Right ventricle myocardium inferior (tissue), 1 donor: ENCODE measurements around the gene CTDSPL2. TPM values are rescaled to one million over a fixed set of nuclear protein-coding genes. Genes with fewer than 3 reads are reported as not detected.
A peak's percentile ranks its signal among the peaks of the same experiment; 100 is the strongest.
"Not testable (repeated sequence)": the region's sequence is repeated elsewhere in the genome, so short reads cannot be mapped to it uniquely, and the experiment has no call there.

Experiments
- ATAC-seq: fragments of 200-7000 bp; cut with Tn5 transposase; one replicate; pipeline ENCODE4 v1.9.1; 2020; ENCODE audit warnings: mild to moderate bottlenecking, moderate library complexity
- DNase-seq: peaks from one replicate; pipeline ENCODE4 v3.0.0; 2021; ENCODE audit errors: missing footprints
- intact Hi-C: fragments of 100-400 bp; cut with DNase I; formaldehyde crosslinking; loops from one replicate; pipeline ENCODE4 v1.11.0; 2022
- long read RNA-seq: library from polyadenylated mRNA; unstranded; transcript quantifications from one replicate; pipeline ENCODE4 v2.0.0, GENCODE V29; 2021
- total RNA-seq: library from RNA; stranded (reverse); fragmentation: NEBNext Ultra II Directional; extraction: Animal tissue kit (Norgen Biotek cat#: 25700); gene quantifications from one replicate; pipeline ENCODE4 v1.2.1, GENCODE V29; 2021
- donor health status: DM: no; HTN: yes; CAD: no; lungs with severe emphysema.

The CTDSPL2 gene
- total RNA-seq: 16.0 TPM
- long read RNA-seq, partial matches to known transcripts: 5 of 6 reads
- long read RNA-seq, other reads (novel, unspliced or antisense): 1 of 6 reads

DNA sequence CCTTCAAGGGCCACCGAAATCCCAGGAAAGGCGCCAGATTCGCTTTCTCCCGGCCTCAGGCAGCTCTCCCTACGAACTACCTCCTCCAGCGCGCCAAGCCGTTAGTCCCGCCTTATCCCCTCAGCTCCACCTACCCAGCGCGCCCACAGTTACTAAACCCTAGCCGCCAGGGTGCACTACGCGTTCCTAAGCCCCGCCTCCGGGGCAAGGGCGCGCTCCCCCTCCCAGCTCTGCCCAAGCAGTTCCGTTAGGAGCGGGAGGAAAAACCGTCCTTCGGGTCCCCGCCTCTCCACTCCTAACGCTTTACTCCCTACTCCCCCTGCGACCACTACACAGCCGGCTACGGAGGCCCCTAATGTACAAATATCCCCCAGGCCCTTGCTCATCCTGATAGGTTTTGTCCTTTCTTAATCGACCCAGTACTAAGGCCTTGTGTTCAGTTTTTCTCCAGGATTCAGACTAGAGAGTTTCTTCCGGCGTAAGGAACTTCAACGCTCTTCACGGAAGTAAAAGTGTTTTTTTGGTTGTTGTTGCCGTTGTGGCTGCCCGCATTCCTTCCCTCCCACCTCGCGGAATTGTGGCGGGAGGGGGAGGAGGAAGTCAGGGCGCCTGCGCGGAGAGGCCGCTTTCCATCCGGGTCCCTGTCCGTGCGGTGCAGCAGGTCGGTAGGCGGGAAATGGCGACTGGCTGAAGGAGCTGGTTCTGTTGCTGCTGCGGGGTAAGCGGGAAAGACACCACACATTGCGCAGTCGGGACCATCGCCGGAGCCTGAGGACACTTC, at the start of gene CTDSPL2:
CTDSPL2 (plus strand) TSS at position 655 of the 781 bp plus-strand sequence. CDS start 31,386 bp downstream, outside the sequence.
- intact Hi-C loops: loop anchor here (1.0 to 2.0 kb wide), 2 partner anchors 109 to 138 kb away; partner anchors contain the start of gene GOLM2
- peak; percentile 99 for ATAC-seq

DNA sequence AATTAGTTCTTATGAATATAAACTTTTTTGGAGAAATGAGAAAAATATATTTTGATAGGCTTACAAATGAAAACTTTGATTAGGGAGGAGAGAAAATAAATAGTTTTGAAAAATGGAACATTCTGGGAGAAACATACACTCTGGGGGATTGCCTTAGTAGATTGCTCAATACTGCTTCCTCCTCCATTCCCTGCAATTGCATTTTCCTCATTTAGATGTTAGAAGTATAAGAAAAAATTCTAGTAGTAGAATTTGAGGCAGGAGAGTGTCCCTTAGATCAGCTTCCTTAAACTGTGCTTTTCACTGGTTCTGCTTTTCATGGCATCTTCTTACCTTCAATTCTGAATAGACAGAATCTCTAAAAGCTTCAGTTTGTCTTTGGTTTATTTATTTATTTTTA, 46.2 kb upstream of the CTDSPL2 start:
- intact Hi-C loops: no loop called here
- ATAC-seq (peak; percentile 68), DNase-seq (no peak)

More for the DNA sequence above, at the start of gene CTDSPL2:
- peak; percentile 98 for DNase-seq

DNA sequence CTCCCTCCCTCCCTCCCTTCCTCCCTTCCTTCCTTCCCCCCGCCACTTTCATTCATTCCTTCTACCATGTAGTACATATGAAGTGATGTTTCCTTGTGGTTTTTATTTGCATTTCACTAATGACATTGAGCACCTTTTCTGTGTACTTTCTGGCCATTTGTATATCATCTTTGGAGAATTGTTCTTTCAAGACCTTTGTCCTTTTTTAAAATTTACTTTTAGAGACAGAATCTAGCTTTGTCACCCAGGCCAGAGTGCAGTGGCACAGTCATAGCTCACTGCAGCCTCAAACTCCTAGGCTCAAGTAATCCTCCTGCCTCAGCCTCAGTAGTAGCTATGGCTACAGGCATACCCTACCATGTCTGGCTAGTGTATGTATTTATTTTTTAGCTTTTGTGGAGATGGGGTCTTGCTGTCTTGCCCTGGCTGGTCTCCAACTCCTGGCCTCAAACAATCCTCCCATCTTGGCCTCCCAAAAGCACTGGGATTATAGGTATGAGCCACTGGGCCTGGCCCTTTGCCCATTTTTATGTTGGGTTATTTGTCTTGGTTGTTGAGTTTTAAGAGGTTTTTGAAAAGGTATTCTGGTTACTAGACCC, 42.0 kb upstream of the CTDSPL2 start:
- intact Hi-C loops: no loop called here
- ATAC-seq (no peak), DNase-seq (no peak)

DNA sequence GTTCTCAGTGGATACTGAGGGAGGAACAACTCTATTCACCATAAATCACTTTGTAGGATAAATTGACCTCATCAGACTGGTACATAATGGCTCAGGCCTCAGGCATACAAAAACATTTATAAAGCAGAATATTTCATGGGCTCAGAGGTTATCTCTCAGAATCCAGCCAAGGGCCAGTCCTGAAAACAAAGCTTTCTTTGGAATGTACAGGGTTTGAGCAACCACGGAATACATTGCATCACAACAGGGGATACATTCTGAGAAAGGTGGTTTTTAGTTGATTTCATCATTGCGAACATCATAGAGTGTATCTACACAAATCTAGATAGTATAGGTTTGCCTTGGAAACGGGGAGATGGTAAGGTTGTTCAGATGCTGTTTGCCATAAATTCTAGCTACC, 33.4 kb upstream of the CTDSPL2 start:
- no peak for ATAC-seq
- no peak for DNase-seq
- intact Hi-C loops: no loop called here

DNA sequence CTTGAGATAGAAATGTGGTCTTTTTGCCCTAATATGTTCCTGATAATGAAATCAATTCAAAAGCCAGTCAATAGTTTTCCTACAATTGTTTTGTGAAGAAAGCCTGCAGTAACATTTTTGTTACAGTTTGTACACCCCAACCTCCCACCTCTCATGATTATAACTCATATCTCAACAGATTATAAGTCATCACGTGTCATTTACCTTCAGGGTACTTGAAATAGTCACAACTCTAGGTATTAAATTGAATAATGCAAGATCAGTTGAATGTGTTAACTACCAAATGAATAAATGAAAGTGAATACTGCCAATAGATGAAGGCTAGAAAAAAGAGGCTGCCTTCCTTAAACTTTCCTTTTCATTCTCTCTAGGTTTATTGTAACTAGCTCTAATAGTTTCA, 32.9 kb upstream of the CTDSPL2 start:
- no peak for DNase-seq
- intact Hi-C loops: no loop called here
- no peak for ATAC-seq

DNA sequence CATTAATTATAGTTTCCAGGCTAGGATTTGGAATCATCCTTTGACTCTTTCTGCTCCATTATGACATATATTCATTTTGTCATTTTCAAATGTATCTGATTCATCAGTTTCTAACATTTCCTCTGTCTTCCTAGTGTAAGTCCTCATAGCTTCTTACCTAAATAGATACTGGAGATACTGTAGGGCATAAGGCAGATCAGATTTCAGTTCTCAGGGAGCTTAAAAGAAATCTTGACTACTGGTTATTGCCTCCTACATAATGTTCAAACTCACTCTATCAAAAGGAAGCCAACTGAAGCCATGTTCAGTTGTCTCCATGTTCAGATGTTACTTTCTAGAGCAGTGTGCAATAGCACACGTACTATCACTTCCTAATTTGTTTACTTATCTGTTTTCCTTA, 29.6 kb upstream of the CTDSPL2 start:
- intact Hi-C loops: no loop called here
- ATAC-seq (no peak), DNase-seq (no peak)

DNA sequence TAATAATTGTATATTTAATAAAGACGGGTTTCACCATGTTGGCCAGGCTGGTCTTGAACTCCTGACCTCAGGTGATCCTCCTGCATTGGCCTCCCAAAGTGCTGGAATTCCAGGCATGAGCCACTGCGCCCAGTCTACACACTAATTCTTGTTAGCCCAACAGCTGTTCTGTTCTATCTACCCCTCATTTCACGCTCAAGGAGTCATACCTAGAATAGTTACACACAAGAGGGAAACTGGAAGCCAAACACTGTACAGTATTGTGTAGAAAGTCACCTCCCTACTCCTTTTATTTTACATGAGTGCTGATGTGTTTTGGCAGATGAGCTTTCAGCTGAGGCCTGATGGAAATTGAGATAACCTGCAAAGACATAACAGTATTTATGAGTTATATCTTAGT, 13.4 kb upstream of the CTDSPL2 start:
- intact Hi-C loops: no loop called here
- no peak for ATAC-seq
- no peak for DNase-seq

DNA sequence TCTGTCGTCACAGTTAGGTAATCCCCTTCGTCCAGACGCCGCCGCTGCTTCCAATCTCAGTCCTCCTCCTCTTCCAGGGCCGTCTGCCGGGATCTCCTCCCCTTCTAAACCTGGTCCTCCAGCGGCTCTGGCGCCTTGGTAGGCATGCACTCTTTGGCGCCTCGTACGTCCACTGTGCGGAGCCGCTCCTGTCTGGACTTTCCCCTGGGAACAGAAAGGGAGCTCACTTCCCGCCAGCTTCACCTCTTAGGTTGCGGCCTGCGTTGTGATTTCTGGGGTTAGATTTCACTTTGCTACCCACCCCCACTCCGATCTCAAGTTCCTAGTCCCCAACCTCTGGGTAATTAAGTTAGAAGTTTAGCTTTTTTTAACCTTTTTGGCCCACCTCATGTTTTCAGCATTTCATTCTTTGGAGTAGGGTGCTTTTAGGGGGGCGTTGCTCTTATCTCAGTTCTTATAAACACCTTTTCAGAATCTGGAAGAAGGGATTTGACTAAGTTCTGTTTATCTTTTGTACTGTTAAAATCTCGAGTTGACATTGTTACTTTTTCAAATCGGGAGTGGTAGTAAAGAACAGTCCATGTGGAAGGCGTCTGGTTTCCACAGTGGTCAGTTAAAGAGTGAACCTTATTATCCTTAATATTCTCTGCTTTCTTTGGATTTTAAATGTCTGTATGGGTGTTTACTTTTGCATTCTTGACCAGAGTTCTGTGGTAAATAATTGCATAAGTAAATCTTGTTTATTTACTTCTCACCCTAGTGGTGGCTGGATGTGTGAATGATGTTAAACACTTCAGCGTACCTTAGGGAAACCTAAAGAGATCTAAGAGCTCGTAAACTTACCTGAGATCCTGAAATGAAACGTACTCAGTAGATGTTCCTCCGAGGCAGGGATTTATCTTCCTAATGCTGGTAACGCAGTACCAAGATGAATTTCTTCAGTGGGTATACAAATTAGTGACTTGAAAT, 611 bp downstream of the CTDSPL2 start:
- intact Hi-C loops: loop anchor here (1.0 to 2.0 kb wide), 2 partner anchors 108 to 139 kb away; partner anchors contain the start of gene GOLM2
- DNase-seq (no peak), ATAC-seq (peak; percentile 17)

DNA sequence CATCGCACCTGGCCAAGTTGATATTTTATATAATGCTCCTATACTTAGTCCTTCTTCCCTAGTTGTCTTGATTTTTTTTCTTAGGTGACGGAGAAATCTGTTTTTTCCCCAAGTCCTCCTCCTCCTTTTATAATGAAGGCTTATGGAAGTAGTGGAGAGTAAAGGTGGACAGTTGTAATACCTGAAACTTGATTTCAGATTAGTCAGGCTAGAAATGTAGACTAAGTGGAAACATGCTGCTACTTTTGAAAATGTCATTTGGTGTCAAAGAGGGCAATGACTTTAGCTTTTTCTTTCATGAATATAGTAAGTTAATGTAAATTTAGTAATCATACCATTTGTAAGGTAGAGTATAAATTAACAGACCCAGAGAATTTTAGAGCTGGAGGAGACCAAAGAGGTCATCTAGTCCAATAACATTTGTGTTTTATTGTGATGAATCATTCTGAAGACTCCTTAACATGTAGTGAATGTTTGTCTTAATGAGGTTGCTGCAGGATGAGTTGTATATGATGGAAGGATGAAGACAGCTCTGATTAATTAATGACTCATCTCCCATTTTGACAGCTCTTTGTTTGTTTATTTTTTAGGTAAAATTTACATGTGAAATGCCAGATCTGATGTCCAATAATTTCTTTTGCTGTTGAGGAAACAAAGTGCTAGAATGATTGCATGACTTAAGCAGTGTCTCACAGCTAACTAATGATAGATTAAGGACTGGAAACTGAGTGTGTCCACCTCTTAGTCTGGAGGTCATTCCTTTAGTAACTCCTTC, 8.7 kb downstream of the CTDSPL2 start:
- DNase-seq (no peak), ATAC-seq (no peak)
- intact Hi-C loops: loop anchor here (10.0 kb wide), 1 partner anchor 59 kb away; no protein-coding TSS in a partner anchor

DNA sequence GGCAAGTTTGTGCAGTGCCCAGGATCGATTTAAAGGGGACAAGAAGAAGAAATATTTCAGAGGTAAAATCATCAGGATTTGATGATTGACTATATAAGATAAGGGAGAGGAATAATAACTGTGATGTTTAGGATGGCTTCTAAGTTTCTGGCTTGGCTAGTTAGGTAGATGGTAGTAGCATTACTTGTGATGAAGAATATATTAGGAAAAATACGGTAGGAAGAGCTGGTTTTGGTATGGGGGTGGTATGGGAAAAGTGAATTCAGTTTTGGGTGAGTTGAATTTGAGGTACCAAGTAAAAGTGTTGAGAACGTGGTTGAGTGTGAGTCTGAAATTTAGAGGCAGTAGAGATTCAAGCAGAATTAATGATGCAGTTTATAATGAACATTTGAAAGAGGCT, 11.0 kb downstream of the CTDSPL2 start:
- ATAC-seq: no peak
- no peak for DNase-seq
- intact Hi-C loops: loop anchor here (10.0 kb wide), 1 partner anchor 56 kb away; no protein-coding TSS in a partner anchor

DNA sequence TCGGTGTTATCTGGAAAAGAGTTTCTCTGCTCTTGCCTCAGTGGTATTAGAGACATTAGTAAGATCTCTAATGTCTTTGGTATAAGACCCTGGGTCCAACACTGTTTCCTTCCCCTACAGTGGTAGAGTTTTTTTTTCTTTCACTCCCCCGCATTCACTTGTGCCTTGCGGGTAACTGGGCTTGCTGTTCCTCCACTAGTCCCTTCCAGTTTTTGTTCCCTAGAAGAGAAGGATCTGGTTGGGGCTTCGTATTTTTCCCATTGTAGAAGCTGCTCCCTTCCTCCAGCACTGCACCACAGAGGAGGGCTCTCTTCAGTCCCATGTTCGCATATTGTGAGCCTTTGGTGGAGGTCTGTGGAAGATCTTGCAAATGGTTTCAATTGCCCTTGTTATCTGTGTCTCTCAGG, 13.7 kb downstream of the CTDSPL2 start:
- intact Hi-C loops: no loop called here
- ATAC-seq: no peak

DNA sequence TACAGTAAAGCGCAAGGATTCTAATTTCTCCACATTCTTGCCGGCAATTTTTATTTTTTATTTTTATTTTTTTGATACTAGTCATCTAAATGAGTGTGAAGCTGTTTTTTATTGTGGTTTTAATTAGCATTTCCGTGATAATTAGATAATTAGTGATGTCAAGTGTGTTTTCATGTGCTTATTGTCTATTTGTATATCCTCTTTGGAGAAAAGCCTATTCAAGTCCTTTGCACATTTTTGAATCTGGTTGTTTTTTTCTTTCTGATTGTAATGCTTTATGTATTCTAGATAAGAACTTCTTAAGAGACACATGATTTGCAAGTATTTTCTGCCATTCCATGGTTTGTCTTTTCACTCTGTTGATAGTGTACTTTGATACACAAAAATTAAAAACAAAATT, 16.1 kb downstream of the CTDSPL2 start:
- ATAC-seq (no peak), DNase-seq (no peak)
- intact Hi-C loops: no loop called here

More for the DNA sequence above, 13.7 kb downstream of the CTDSPL2 start:
- DNase-seq: no peak

DNA sequence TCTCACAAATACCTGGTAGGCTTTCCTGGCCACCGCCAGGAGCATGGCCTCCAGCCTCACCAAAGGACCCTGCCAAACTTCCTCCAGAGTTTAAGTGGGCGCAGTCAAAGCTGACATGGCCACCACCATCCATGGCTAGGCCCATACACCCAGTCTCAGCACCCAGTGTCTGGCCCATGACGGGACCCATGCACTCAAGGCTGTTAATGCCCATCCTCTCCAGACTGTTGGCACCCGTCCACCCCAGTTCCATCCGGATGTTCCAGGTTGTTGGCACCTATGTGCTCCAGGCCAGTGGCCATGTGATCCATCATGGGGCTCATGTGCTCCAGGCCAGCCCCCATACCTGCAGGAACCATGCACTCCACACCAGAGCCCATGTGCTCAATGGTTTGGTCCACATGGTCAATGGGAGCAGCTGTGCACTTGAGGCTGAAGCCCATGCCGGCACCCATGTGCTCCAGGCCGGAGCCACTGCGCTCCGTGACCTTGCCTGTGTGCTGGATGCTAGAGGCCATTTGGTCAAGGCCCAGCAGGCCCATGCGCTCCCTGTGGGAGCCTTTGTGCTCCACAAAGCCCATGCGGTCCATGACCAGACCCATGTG, 20.4 kb downstream of the CTDSPL2 start:
- peak; percentile 26 for ATAC-seq
- intact Hi-C loops: no loop called here
- DNase-seq: no peak

DNA sequence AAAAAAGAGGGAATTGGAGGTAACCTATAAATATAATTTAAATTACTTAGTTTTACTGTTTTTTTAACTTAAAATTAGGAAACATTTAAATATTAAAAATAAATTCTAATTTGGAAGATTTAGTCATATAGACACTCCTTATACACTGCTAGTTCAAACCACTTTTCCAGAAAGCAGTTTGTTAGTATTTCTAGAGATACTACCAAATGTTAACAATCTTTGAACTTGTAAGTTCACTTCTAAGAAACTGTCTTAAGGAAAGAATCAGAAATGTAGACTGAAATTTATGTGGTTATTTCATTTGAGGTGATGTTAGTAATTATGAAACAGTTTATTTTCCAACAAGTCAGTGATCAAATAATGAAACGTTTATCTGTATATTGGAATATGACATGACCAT, 22.7 kb downstream of the CTDSPL2 start:
- intact Hi-C loops: no loop called here
- DNase-seq (no peak), ATAC-seq (no peak)

DNA sequence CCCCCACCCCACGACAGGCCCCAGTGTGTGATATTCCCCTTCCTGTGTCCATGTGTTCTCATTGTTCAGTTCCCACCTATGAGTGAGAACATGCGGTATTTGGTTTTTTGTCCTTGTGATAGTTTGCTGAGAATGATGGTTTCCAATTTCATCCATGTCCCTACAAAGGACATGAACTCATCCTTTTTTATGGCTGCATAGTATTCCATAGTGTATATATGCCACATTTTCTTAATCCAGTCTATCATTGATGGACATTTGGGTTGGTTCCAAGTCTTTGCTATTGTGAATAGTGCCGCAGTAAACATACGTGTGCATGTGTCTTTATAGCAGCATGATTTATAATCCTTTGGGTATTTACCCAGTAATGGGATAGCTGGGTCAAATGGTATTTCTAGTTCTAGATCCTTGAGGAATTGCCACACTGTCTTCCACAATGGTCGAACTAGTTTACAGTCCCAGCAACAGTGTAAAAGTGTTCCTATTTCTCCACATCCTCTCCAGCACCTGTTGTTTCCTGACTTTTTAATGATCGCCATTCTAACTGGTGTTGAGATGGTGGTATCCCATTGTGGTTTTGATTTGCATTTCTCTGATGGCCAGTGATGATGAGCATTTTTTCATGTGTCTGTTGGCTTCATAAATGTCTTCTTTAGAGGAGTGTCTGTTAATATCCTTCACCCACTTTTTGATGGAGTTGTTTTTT, 26.3 kb downstream of the CTDSPL2 start:
- ATAC-seq, intact Hi-C loops, DNase-seq: not testable (repeated sequence)

DNA sequence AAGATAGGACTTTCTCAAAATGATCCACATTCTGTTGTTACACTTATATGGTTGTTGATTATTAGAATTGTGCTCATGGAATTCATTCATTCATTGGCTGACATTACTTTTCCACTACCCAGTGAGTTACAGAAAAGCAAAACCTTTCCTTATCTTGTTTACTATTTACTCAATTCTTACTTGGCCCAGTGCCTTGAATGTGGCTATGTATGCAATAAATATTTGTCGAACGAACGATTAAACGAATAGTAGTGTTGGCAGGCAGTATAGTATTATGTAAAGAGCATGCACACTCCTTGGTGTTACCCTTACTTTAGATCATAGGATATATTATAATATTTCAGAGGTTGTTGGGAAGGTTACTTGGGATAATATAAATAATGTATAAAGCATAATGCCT, 31.0 kb downstream of the CTDSPL2 start:
- no peak for DNase-seq
- intact Hi-C loops: no loop called here
- ATAC-seq: no peak

DNA sequence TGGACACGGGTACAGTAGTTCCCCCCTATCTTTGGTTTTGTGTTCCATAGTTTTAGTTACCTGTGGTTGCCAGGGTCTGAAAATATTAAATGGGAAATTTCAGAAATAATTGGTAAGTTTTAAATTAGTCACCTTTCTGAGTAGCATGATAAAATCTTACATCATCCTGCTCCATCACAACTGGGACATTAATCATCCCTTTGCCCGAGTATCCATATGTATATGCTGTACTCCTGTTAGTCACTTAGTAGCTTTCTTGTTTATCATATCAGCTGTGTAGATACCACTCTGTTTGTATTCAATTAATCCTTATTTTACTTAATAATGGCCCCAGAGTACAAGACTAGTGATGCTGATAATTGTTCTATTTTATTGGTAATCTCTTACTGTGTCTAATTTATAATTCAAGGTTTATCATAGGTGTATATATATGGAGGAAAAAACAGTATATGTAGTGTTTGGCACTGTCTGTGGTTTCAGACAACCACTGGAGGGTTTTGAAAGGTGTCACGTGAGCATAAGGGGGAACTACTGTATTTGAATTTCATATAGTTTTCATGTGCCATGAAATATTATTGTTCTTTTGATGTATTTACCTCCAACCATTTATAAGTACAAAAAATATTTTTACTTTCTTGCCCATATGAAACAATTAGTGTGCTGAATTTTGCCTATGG, 41.4 kb downstream of the CTDSPL2 start:
- ATAC-seq (no peak), DNase-seq (no peak)
- intact Hi-C loops: no loop called here
